ENCODE data around the gene NHP2. TPM values are rescaled to one million over a fixed set of nuclear protein-coding genes. Genes with fewer than 3 reads are reported as not detected.

The NHP2 gene
- polyA plus RNA-seq, 2 of the 4 experiments (the other 2 are of a cell fraction) = 205 to 553 TPM

- ChIA-PET CTCF (interaction anchor here (0.9 to 12.1 kb wide), 7 partner anchors 8 to 555 kb away, joined by 3 to 110 read pairs (median 4); partner anchors contain the start of gene NHP2), POLR2A (no interaction called here)
- Histone ChIP-seq H3K4me1 (no peaks in the 10 kb centered on the region), H3K9me3 (no peaks in the 10 kb centered on the region), H3K27ac (no peak overlapping the region), H3K4me2 (no peak overlapping the region), H3K4me3 (no peak overlapping the region)
- WGBS (ENCODE audit: missing lambda C conversion rate) = 75% methylated on average over 9 of the region's 9 CpGs
- ATAC-seq (no peak), DNase-seq (ENCODE audit: low read depth in 1 of 2, low spot score in 1 of 2) (no peak), FAIRE-seq (no peak)
- no peak for TF ChIP-seq PBX3 (IDR thresholded peaks at IDR 0.05)
- no peak for TF ChIP-seq E2F6 (IDR thresholded peaks at IDR 0.05; ENCODE audit: borderline replicate concordance, low read depth)
- no peak for TF ChIP-seq HOXB13 (CRISPR knock-in tag; IDR thresholded peaks at IDR 0.05; ENCODE audit: low read depth)
- TF ChIP-seq SMC3 (IDR thresholded peaks at IDR 0.05) = no peak
- no peak for TF ChIP-seq CHD2 (IDR thresholded peaks at IDR 0.05; ENCODE audit: low read length, partially characterized antibody)
- TF ChIP-seq PHF8 (IDR thresholded peaks at IDR 0.05; ENCODE audit: borderline replicate concordance, low read depth) = no peak
- no peak for TF ChIP-seq CBX2 (IDR thresholded peaks at IDR 0.05; ENCODE audit: borderline replicate concordance, low read depth)
- TF ChIP-seq CEBPB (IDR thresholded peaks at IDR 0.05) = no peak
- TF ChIP-seq NR3C1 (IDR thresholded peaks at IDR 0.05) = no peak
Observed at GRCh38 chr5:178162481-178162880, 8.8 kb upstream of the NHP2 start.

GRCh38 chr5:178160176-178160575, 6.5 kb upstream of the NHP2 start:
- TF ChIP-seq RNF2 (IDR thresholded peaks at IDR 0.05; ENCODE audit: borderline replicate concordance, low read depth) (no peak), HDAC2 (IDR thresholded peaks at IDR 0.05) (no peak), PHF8 (IDR thresholded peaks at IDR 0.05; ENCODE audit: borderline replicate concordance, low read depth) (no peak)
- ATAC-seq = no peak
- ChIA-PET CTCF (interaction anchor here (12.1 kb wide), 1 partner anchor 85 kb away, joined by 110 read pairs; no protein-coding TSS in a partner anchor), POLR2A (no interaction called here)
- WGBS (ENCODE audit: missing lambda C conversion rate) = 83% methylated on average over 5 of the region's 5 CpGs
- Histone ChIP-seq H3K4me3 (no peak overlapping the region), H3K27ac (no peak overlapping the region), H3K9me3 (no peaks in the 10 kb centered on the region), H3K4me1 (no peaks in the 10 kb centered on the region), H3K4me2 (no peak overlapping the region)
- no peak for FAIRE-seq
- no peak for DNase-seq (ENCODE audit: low read depth in 1 of 2, low spot score in 1 of 2)

GRCh38 chr5:178155065-178155464, 1.4 kb upstream of the NHP2 start:
- no peak overlapping the region for H3K27ac ChIP-seq
- H3K4me3 ChIP-seq = no peak overlapping the region
- FAIRE-seq = no peak

More at GRCh38 chr5:178155065-178155464, 1.4 kb upstream of the NHP2 start:
- CTCF ChIA-PET = interaction anchor here (1.0 to 12.1 kb wide), 3 partner anchors 8 to 80 kb away, joined by 3 to 110 read pairs (median 12); no protein-coding TSS in a partner anchor
- DNase-seq (ENCODE audit: low read depth in 1 of 2, low spot score in 1 of 2) (no peak), ATAC-seq (no peak)
- no peaks in the 10 kb centered on the region for H3K9me3 ChIP-seq
- POLR2A ChIA-PET = interaction anchor here (2.3 kb wide), 1 partner anchor 49 kb away, joined by 16 read pairs; the partner anchor contains the start of gene HNRNPAB
- peaks cover 13% of the 10 kb centered on the region for H3K4me1 ChIP-seq
- TF ChIP-seq NFE2L2 (conservative IDR thresholded peaks at IDR 0.05; ENCODE audit: low read length) (no peak), FOSB (CRISPR knock-in tag; IDR thresholded peaks at IDR 0.05) (no peak), NPAS2 (CRISPR knock-in tag; IDR thresholded peaks at IDR 0.05; ENCODE audit: borderline replicate concordance) (no peak), EHF (CRISPR knock-in tag; IDR thresholded peaks at IDR 0.05) (no peak), TFCP2L1 (CRISPR knock-in tag; IDR thresholded peaks at IDR 0.05) (no peak), HES2 (IDR thresholded peaks at IDR 0.05) (no peak), CTCF (IDR thresholded peaks at IDR 0.05) (no peak), CHD2 (IDR thresholded peaks at IDR 0.05; ENCODE audit: low read length, partially characterized antibody) (no peak), REST (IDR thresholded peaks at IDR 0.05) (no peak), HOXB5 (CRISPR knock-in tag; IDR thresholded peaks at IDR 0.05) (no peak), HOXA7 (CRISPR knock-in tag; IDR thresholded peaks at IDR 0.05) (no peak), BHLHE40 (IDR thresholded peaks at IDR 0.05; ENCODE audit: low read depth, low read length) (no peak)
- 84% methylated on average over 7 of the region's 8 CpGs for WGBS (ENCODE audit: missing lambda C conversion rate)
- no peak overlapping the region for H3K4me2 ChIP-seq

All from A549 (cell line).